Hepatocyte (in vitro differentiated cells): ENCODE results near the gene IKZF1.

Experiments used
- CTCF ChIP-seq: fragments of 200-600 bp; sonication (generic); IDR thresholded peaks from 2 replicates; pipeline ENCODE4 v1.5.1; 2016; ENCODE audit warnings: antibody characterized with exemption, mild to moderate bottlenecking; ENCODE audit not compliant: poor library complexity
- EZH2 ChIP-seq: fragments of 200-600 bp; sonication (generic); IDR thresholded peaks from 2 replicates; pipeline ENCODE4 v1.6.1; 2016; ENCODE audit warnings: antibody characterized with exemption, mild to moderate bottlenecking, borderline replicate concordance

- TF ChIP-seq CTCF (no peak), EZH2 (no peak)
These were observed 5.5 kb upstream of the IKZF1 start for GRCh38 chr7:50298811-50299562.
